ENCODE data around the gene RPS15. TPM values are rescaled to one million over a fixed set of nuclear protein-coding genes. Genes with fewer than 3 reads are reported as not detected.
"Not testable (repeated sequence)": the region's sequence is repeated elsewhere in the genome, so short reads cannot be mapped to it uniquely, and the experiment has no call there.

The RPS15 gene
- polyA plus RNA-seq, 3 donors = 540 to 667 (median 584) TPM

DNA sequence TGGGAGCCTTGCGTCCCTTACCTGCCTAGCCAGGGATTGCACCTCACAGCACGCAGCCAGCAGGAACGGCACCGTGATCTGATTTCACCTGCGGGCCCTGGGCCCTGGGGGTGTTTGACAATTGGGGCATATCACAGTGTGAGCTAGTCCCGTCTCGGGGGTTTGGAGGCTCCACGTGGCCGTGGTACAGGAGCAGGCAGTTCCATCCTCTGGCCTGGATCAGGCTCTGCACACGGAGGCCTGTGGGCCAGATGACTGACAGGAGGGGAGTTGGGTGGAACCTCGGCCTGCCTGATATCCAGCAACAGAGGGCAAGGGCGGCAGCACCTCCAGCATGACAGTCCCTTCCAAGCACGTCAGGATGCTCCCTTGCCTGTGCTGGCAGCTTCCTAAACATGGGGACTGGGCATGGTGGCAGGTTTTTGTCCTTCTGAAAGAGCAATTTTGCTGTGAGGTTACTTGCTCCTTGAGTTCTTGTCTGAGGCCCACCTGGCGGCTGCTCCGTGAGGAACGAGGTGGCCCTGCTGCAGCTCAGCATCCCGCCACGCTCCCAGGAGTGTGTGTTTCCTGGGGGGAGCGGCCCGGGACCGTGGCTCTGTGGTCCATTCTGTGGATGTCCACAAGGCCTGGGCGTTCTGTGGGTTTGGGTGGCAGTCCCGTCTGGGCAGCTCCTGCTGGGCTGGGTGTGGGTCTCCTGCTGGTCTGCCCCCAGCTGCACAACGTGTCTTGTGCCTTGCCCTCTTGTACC, 6.3 kb upstream of the RPS15 start:
- DNase-seq (ENCODE audit: low read depth in 3 of 3, low spot score in 2 of 3) = no peak

DNA sequence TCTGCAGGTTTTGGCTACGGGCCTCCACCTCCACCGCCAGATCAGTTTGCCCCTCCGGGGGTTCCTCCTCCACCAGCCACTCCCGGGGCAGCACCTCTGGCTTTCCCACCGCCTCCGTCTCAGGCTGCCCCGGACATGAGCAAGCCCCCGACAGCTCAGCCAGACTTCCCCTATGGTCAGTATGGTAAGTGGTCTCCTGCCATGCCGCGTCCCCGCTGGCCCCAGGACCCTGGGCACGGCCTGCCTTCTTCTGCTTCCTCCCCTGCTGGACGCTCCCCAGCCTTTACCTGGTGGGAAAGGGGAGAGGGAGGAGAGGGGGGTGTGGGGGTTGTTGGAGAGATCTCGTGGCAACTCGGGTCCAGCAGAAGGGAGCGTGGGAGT, 5.7 kb upstream of the RPS15 start:
- DNase-seq (ENCODE audit: low read depth in 3 of 3, low spot score in 2 of 3) = no peak

DNA sequence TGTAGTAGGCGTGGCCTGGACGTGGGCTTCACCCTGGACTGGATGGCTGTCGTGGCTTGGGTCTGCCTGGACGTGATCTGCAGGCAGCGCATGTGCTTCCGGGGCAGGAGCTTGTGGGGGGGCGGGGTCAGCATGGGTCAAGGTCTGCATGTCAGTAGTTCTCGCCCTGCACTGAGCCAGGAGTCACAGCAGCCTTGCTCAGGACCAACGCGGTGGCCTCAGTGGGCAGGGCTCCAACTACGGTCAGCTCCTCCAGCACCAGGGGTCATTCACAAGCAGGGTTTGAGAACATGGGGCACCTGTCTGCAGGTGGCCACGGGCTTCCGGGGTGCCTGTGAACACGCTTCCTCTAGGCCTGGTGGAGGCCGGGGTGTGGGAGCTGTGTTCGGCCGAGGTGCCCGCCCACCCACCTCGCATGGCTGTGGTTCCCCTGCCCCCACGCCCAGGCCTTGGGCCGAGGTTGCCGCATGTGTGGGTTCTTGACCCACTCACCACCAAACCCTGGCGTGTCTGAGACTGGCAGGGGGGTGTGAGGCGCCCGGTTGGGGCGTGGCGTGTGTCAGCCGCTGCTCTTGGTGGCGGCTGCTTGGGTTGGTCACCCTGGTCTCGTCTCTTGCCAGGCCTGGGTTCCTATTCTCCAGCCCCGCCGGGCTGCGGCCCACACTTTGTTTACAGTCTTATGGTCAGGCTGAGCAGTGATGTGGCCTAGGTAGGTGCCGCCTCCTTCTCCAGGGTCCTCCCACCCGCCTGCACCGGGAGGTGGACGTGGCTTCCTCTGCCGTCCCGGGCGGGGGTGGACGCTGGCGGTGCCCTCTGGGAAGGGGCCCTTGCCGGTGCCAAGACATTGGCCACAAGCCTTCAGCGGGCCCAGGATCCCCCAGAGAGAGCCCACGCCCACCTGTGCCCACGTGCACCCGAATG, 4.8 kb upstream of the RPS15 start:
- DNase-seq (ENCODE audit: low read depth in 3 of 3, low spot score in 2 of 3) = no peak

DNA sequence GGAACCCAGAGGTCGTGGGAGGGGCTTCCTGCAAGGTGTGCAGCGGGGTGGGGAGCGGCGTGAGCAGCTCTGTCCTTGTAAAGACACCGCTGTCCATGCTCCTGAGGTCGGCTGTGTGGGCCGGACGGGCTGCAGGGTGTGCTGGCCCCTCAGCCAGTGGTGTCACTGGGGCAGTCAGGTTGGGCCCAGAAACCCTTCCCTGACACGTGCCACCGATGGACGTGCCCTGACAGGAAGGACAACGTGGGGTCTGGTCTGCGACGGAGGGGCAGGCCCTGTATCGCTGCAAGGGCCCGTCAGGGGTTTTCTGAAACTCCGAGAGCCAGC, 4.2 kb upstream of the RPS15 start:
- no peak for DNase-seq (ENCODE audit: low read depth in 3 of 3, low spot score in 2 of 3)

DNA sequence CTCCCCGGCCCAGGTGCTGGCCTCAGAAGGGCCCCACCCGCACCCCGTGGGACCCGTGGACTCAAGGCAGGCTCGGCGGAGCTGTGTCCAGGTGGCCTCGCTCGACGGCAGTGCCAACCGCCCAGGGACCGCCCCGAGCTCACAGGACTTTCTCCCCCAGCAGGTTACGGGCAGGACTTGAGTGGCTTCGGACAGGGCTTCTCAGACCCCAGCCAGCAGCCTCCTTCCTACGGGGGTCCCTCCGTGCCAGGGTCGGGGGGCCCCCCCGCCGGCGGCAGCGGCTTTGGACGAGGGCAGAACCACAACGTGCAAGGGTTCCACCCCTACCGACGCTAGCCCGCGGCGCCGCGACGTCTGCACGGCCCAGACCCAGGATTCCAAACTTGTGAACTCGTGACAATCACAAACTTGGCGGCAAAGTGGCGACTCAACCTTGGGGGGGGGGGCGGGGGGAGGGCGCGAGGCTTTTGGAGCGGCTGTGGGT, 3.6 kb upstream of the RPS15 start:
- DNase-seq (ENCODE audit: low read depth in 3 of 3, low spot score in 2 of 3) = no peak

DNA sequence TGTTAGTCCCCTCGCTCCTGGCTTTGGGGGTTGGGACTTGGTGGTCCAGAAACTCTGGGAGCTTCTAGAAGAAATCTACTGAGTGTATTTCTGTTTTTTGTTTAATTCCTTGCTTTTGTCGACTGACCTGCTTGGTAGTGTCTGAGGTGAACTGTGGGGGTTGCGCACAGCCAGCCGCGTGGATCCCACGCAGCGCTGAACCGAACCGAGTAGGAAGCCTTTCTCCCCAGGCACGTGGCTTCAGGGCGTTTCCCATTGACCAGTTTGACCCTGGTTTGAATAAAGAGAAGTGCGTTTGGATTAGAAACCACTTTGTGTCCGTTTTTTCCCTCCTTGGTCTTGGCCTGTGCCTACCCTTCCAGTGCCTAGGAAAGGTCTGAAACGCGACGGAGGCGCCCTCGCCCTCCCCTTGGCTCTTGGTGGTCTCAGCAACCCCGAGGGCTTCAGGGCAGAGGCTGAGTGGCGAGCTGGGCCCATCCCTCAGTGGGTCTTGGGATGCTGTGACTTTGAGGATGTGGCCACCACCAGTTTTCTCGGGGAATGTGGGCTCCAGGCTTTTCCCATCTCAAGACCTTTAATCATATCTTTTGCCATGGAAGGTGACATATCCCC, 2.7 kb upstream of the RPS15 start:
- DNase-seq (ENCODE audit: low read depth in 3 of 3, low spot score in 2 of 3) = no peak

DNA sequence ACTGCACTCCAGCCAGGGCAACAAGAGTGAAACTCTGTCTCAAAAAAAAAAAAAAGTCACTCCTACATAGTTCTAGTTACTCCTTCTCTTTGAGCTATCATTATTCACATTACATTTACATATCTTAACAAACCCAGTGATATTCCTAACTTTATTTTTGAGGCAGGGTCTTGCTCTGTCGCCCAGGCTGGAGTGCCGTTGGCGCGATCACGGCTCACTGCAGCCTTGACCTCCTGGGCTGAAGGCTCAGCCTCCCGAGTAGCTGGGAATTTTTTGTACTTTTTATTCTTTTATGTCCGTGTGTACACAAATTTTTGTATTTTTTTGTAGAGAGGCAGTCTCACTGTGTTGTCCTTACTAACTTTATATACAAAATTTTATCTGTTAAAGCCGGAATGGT, 587 bp upstream of the RPS15 start:
- no peak for DNase-seq (ENCODE audit: low read depth in 3 of 3, low spot score in 2 of 3)

DNA sequence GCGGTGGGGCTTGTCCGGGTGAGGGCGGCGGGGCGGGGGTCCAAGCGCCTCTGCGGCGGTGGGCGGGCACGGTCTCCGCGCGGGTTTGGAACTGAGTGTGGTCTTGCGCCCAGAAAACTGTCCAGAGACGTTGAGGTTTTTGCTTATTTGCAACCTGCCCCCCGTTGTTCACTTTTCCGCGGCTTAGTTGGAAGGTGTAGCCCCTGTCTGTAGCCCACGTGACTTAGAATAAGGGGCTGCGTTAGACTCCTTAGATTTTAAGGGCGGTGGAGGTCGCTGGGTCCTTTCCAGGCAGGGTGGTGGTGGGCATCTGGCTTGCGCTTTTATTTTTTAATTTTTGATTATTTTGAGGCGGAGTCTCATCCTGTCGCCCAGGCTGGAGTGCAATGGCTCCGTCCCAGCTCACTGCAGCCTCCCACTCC, 748 bp downstream of the RPS15 start:
- DNase-seq (ENCODE audit: low read depth in 3 of 3, low spot score in 2 of 3) = no peak

DNA sequence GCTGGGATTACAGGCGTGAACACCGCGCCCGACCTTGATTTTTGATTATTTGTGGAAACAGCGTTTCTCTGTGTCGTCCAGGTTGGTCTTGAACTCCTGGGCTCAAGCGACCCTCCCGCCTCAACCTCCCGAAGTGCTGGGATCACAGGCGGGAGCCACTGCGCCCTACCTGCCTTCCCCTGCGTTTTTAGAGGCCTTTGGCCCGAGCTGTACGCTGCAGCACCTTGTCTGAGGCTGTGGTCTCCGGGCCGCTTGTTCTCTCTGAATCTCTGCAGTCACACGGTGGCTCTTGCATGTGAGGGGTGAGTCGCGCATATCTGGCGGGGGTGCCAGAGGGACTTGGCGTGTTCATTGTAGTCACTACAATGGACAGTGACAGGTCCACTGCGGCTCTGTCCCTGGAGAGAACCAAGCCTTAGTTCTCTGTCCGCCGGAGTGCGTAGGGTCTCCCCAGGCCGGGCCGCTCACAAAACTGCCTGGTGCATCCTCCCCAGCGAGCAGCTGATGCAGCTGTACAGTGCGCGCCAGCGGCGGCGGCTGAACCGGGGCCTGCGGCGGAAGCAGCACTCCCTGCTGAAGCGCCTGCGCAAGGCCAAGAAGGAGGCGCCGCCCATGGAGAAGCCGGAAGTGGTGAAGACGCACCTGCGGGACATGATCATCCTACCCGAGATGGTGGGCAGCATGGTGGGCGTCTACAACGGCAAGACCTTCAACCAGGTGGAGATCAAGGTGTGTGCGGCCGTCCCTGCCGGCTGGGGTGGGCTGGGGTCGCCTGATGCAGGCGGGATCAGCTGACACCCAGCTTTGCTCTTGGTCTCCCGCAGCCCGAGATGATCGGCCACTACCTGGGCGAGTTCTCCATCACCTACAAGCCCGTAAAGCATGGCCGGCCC, 1.6 kb downstream of the RPS15 start:
- DNase-seq (ENCODE audit: low read depth in 3 of 3, low spot score in 2 of 3) = not testable (repeated sequence)

DNA sequence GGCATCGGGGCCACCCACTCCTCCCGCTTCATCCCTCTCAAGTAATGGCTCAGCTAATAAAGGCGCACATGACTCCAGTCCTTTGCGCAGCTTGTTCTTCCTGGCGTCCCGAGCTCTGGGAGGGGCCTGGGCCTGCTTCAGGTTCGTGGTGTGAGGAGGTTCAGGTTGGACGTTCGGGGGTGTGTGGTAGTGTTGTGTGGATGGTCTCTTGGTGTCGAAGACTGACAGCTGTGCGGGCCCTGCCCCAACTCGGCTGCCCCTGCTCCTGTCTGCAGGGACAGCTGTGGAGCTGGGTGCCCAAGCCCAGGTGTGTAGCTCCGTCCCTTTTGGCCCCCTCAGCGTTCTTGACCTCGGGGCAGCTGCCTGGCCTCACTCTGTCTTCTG, 2.2 kb downstream of the RPS15 start:
- DNase-seq (ENCODE audit: low read depth in 3 of 3, low spot score in 2 of 3) = no peak

DNA sequence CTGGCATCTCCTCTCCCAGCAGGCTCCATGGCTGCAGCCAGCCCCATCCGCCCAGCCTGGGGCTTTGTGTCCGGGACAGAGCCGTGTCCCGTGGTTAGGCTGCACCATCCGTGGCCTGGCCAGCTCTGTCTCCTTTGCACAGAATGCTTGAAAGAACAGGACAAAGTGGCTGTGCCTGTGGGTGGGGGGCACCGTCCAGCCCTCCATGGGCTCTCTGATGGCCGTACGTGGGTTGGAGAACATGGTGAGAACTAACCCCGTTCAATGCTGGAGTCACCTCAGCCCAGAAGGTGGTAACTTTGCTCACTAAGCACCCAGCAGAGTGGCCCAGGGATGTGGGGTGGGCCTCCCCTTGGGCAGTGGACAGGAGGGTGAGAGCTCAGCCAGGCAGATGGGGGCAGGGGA, 2.8 kb downstream of the RPS15 start:
- DNase-seq (ENCODE audit: low read depth in 3 of 3, low spot score in 2 of 3) = no peak

DNA sequence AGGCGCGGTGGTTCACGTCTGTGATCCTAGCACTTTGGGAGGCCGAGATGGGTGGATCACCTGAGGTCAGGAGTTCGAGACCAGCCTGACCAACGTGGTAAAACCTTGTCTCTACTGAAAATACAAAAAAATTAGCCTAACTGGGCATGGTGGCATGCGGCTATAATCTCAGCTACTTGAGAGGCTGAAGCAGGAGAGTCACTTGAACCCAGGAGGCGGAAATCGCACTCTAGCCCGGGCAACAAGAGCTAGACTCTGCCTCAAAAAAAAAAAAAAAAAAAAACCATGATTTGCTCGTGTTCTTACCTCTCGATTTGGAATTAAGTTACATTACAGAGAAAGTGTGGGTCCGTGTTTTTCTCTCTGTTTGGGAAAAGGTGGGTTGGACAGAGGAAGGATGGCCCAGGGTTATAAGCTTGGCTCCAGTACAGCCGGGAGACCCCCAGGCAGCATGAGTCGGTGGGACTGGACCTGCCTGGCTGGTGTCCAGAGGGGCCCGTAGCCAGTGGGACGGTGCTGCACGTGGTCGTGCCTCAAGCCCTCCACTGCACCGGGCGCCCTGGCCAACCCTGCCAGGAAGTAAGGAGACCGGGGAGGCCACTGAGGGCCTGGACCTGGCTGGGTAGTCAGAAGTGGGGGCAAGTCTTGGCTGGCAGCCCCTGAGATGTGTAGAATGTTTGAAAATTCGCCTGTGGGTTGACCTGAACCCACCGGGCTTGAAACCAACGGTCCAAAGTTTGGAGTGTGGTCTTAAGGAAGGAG, 3.7 kb downstream of the RPS15 start:
- no peak for DNase-seq (ENCODE audit: low read depth in 3 of 3, low spot score in 2 of 3)

DNA sequence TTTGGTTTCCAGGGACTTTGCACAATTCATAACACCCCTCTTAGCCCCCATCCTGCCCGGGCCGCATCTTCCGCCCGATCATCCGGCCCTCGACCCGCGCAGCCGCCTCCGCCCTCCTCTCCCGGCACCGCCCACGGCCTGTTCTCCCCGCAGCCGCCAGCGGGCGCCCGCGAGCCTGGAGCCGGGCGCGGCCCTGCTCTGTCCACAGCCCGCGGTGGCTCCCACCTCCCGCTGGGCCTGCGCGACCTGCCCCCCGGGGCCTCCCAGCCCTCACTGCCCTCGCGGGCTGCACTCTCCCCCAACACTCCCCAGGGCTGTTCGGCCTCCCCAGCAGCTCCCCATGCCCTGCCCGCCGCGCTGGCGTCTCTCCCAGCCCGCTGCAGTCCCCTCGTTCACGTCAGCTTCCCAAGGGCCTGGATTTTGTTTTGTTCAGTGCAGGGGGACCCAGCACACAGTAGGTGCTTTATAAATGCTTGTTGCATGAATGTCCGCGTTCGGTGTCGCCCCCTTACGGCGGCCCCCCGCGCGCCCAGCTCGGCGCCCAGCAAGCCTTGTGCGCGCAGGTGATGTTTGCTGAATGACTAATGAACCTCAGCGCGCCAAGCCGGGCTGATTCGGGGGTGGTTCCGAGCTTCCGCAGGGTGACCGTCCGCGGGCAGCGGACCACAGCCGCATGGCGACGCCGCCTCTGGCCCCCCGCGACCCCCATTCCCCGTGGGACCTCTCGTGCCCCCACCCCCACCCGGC, 7.2 kb downstream of the RPS15 start:
- no peak for DNase-seq (ENCODE audit: low read depth in 3 of 3, low spot score in 2 of 3)

DNA sequence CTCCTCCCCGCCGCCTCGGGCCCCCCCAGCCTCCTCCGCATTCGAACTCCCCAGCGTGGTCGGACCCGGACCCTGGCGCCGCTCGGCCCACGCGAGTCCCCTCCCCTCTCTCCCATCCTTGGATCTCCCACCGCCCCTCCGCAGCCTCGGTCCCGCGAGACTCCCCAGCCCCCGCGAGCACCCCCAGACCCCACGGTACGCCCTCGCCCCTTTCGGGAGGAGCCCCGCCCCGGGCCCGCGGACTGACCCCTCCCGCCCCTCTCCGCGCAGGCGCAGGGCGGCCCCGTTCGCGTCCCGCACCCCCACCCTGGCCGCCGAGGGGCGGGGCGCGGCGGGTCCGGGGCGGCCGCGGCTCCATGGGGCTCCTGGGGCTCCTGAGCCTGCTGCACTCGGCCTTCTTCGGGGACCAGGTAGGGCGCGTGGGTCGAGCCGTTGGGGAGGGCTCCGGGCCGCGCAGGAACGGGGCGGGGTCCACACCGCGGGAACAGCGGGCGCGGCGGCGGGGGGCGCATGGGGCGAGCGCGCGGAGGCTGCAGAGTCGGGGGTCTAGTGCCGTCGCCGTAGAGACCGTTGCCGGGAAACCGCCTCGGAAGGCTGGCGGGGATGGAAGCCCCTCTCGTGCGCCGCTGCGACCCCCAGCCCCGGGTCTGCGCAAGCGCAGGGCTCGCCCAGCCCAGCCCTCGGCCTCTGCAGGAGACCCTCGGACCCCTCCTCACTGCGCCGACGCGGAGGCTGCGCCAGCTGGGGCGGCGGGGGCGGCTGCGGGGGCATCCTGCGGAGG, 7.9 kb downstream of the RPS15 start:
- DNase-seq (ENCODE audit: low read depth in 3 of 3, low spot score in 2 of 3) = no peak

DNA sequence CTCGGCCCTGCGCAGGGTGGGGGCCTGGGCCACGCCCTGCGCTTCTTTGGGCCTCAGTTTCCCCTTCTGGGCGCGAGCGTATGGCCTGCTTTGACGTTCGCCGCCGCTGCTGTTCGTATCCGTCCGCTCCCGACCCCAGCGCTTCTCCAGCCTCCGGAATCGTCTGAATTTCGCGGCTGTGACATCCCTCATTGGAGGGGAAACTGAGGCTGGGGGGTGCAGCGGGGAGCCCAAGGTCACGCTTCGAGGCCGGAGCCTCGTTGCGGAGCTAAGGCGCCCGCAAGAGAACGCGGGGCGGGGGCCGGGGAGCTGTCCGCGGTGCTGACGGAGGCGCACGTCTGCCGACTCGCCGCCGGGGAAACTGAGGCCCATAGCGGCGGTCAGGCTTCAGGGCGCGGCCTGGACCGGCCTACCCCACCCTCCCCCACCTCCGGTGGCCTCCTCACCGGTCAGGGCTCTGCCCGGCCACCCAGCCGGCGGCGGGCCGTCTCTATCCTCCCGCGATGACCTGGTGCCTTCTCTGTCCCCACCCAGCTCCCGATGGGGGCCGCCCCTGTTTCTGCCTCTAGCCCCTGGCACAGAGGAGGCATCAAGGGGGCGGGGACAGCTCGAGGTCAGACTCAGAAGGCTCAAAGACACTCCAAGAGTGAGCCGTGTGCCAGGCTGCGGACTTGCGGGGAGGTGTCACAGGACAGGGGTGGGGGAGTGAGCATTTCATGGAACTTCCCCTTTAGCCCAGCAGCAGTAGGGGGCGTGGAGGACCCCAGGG, 8.7 kb downstream of the RPS15 start:
- no peak for DNase-seq (ENCODE audit: low read depth in 3 of 3, low spot score in 2 of 3)

DNA sequence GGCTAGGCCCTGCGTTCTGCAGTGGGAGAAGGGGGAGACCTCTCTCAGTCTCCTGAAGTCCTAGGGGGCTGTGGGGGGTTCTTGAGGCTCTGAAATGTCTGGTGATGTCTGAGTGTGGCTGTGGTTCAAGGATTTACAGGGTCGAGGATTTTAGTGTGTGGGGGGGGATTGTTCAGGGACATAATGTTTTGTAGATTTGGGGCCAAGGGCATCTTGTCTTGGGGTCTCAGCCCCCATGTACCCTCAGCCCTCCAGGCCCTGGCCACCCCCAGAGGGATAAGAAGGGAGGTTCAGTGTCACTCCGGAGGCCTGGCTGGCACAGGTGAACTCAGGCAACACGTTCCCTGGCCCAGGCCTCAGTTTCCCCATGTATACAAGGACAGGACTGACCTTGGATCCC, 9.3 kb downstream of the RPS15 start:
- DNase-seq (ENCODE audit: low read depth in 3 of 3, low spot score in 2 of 3) = no peak

DNA sequence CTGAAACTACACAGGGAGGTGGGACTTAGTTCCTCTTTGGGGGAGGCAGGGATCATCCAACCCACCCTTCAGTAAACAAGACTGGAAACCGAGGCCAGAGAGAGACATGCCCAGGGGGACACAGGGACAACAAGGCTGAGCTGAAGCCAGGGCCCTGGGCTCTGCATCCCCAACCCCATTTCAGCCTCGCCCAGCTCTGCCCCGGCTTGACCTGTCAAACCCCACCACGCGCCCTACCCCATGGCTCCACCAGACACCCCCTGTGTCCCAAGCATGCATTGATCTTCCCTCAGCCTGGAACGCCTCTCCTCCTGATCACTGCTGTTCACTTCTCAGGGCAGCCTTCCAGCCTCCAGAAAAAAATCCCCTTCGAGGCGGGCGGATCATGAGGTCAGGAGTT, 9.7 kb downstream of the RPS15 start:
- no peak for DNase-seq (ENCODE audit: low read depth in 3 of 3, low spot score in 2 of 3)

Measured in right renal cortex interstitium (tissue), 3 donors.